K562 (cell line): ENCODE data around the gene SRPK3. TPM values are rescaled to one million over a fixed set of nuclear protein-coding genes. Genes with fewer than 3 reads are reported as not detected.

ENCODE experiments used
- ATAC-seq: fragments of 200-7000 bp; cut with Tn5 transposase; 3 replicates; pipeline ENCODE4 v1.9.1; 2020; ENCODE audit warnings: moderate library complexity
- BruUV-seq: library from RNA; stranded (reverse); fragments of 400-500 nt; replicated peaks from 2 replicates; lab custom pipeline; 2021; lab: Mats Ljungman, UMichigan
- CTCF ChIA-PET: fragments of 300-600 bp; formaldehyde crosslinking; extraction: SDS; loops from one replicate; lab custom pipeline; 2021; ENCODE audit warnings: low intra/inter-chr PET ratio; lab: Yijun Ruan, JAX
- POLR2A ChIA-PET: fragments of 300-600, 350-650 bp; sonication (Branson Sonifier 250); formaldehyde crosslinking; extraction: SDS; loops from one replicate; lab custom pipeline; 2021; ENCODE audit warnings: antibody characterized with exemption, inconsistent platforms; lab: Yijun Ruan, JAX
- DNase-seq, 4 experiments: peaks; one replicate each; pipeline versions ENCODE4 v3.0.0 to v3.0.0-alpha.2; 2011 to 2018; ENCODE audit warnings: low spot score in 3 of 4, mixed read lengths in 3 of 4; ENCODE audit errors: extremely low read depth in 1 of 4
- FAIRE-seq: peaks from 2 replicates; lab custom pipeline; 2011; peaks lifted over from hg19 to GRCh38; lab: Jason Lieb, UNC
- H2AFZ ChIP-seq: 2 replicates; pipeline ENCODE4 v1.6.0; 2011; ENCODE audit warnings: low read depth, low read length, control low read depth, inconsistent platforms
- H3K27ac ChIP-seq: fragments of 200-600 bp; 3 replicates; pipeline ENCODE4 v1.8.0; 2011; ENCODE audit warnings: low read depth, mild to moderate bottlenecking, control low read depth, inconsistent platforms, low read length, moderate library complexity, mixed read lengths; ENCODE audit errors: extremely low read depth
- H3K27me3 ChIP-seq, 2 experiments: fragments of 300-600 bp in 1 of 2; 2 replicates in 1 of 2; 3 replicates in 1 of 2; pipeline versions ENCODE4 v1.6.0 to v1.8.0; 2011; ENCODE audit warnings: inconsistent platforms in 2 of 2, low read length in 2 of 2, mild to moderate bottlenecking in 1 of 2, mixed read lengths in 1 of 2, moderate library complexity in 1 of 2; ENCODE audit not compliant: control insufficient read depth in 2 of 2, insufficient read depth in 2 of 2
- H3K36me3 ChIP-seq: fragments of 300-600 bp; 3 replicates; pipeline ENCODE4 v1.8.0; 2011; ENCODE audit warnings: mild to moderate bottlenecking, low read length, inconsistent platforms; ENCODE audit not compliant: control insufficient read depth, insufficient read depth
- H3K4me1 ChIP-seq, 2 experiments: fragments of 200-600 bp in 1 of 2; replicated peaks in 1 of 2; 2 replicates in 1 of 2; 3 replicates in 1 of 2; pipeline versions ENCODE4 v1.5.1 to v1.8.0; 2011; ENCODE audit warnings: inconsistent platforms in 2 of 2, low read length in 2 of 2, mild to moderate bottlenecking in 1 of 2, mixed read lengths in 1 of 2, moderate library complexity in 1 of 2; ENCODE audit not compliant: control insufficient read depth in 2 of 2, insufficient read depth in 2 of 2
- H3K4me2 ChIP-seq: 2 replicates; pipeline ENCODE4 v1.6.1; 2011; ENCODE audit warnings: low read length, control low read depth, inconsistent platforms, mixed read lengths; ENCODE audit not compliant: insufficient read depth
- H3K4me3 ChIP-seq: fragments of 200-600 bp; sonication (generic), shearing (Covaris generic); 2 replicates; pipeline ENCODE4 v1.5.1; 2016; ENCODE audit warnings: control low read depth, inconsistent platforms
- H3K79me2 ChIP-seq: fragments of 200-600 bp; 3 replicates; pipeline ENCODE4 v1.8.0; 2011; ENCODE audit warnings: low read length, inconsistent platforms; ENCODE audit not compliant: control insufficient read depth, insufficient read depth
- H3K9ac ChIP-seq, 2 experiments: 2 replicates each; pipeline versions ENCODE4 v1.6.0 to v1.6.1; 2011; ENCODE audit warnings: low read depth in 2 of 2, low read length in 2 of 2, control low read depth in 1 of 2, inconsistent platforms in 1 of 2, mild to moderate bottlenecking in 1 of 2, mixed read lengths in 1 of 2; ENCODE audit not compliant: insufficient read depth in 1 of 2
- H3K9me1 ChIP-seq: one replicate; pipeline ENCODE4 v1.6.0; 2011; ENCODE audit warnings: inconsistent platforms, mild to moderate bottlenecking, low read length, moderate library complexity; ENCODE audit not compliant: control insufficient read depth, insufficient read depth
- H3K9me3 ChIP-seq: replicated peaks from 2 replicates; pipeline ENCODE4 v1.5.1; 2011; ENCODE audit warnings: low read depth, low read length, inconsistent platforms; ENCODE audit not compliant: control insufficient read depth, insufficient read depth
- H4K20me1 ChIP-seq: replicated peaks from 2 replicates; pipeline ENCODE4 v1.6.1; 2011; ENCODE audit warnings: low read length, inconsistent platforms, mixed read lengths; ENCODE audit not compliant: control insufficient read depth, insufficient read depth
- E2F6 ChIP-seq, 2 experiments: IDR thresholded peaks; 2 replicates each; pipeline ENCODE4 v1.6.1; 2011; ENCODE audit warnings: borderline replicate concordance in 1 of 2, control low read depth in 1 of 2, low read depth in 1 of 2, low read length in 1 of 2, mild to moderate bottlenecking in 1 of 2, mixed read lengths in 1 of 2, moderate library complexity in 1 of 2; ENCODE audit not compliant: insufficient read depth in 1 of 2, insufficient read length in 1 of 2, poor library complexity in 1 of 2, severe bottlenecking in 1 of 2; ENCODE audit errors: extremely low read depth in 1 of 2
- FOXJ3 ChIP-seq: sonication (generic); formaldehyde crosslinking; IDR thresholded peaks from 2 replicates; pipeline ENCODE4 v1.4.0; 2020; ENCODE audit warnings: mild to moderate bottlenecking, missing genetic modification reagents
- HDAC2 ChIP-seq: fragments of 450-650 bp; IDR thresholded peaks from 2 replicates; pipeline ENCODE4 v1.6.1; 2016; ENCODE audit warnings: mild to moderate bottlenecking
- MAFK ChIP-seq: IDR thresholded peaks from 2 replicates; pipeline ENCODE4 v1.6.1; 2011; ENCODE audit warnings: low read length, improper control_type of control experiment
- POLR2G ChIP-seq: fragments of 200-400 bp; formaldehyde crosslinking; IDR thresholded peaks from 2 replicates; pipeline ENCODE4 v1.6.1; 2017; ENCODE audit warnings: low read depth, mild to moderate bottlenecking, antibody characterized with exemption, low read length, moderate library complexity
- PRPF4 ChIP-seq: fragments of 200-400 bp; formaldehyde crosslinking; IDR thresholded peaks from one replicate; pipeline ENCODE4 v1.6.1; 2017; ENCODE audit warnings: low read length, low read depth, mild to moderate bottlenecking; ENCODE audit not compliant: insufficient read depth, poor library complexity, severe bottlenecking
- RBFOX2 ChIP-seq: fragments of 200-400 bp; formaldehyde crosslinking; IDR thresholded peaks from 2 replicates; pipeline ENCODE4 v1.6.1; 2017; ENCODE audit warnings: low read depth, mild to moderate bottlenecking, low read length, moderate library complexity
- RHOXF2B ChIP-seq: fragments of 250-450 bp; sonication (Bioruptor Pico); conservative IDR thresholded peaks from 2 replicates; pipeline ENCODE4 v1.5.1; 2021
- RUNX1 ChIP-seq: sonication (generic); IDR thresholded peaks from 2 replicates; pipeline ENCODE4 v1.6.1; 2016; ENCODE audit warnings: antibody characterized with exemption, low read depth
- SMAD4 ChIP-seq: fragments of 250-450 bp; sonication (Bioruptor Pico); conservative IDR thresholded peaks from 2 replicates; pipeline ENCODE4 v1.8.0; 2021; ENCODE audit warnings: inconsistent platforms, mild to moderate bottlenecking, moderate library complexity
- SNRNP70 ChIP-seq: fragments of 200-400 bp; formaldehyde crosslinking; optimal IDR thresholded peaks from 2 replicates; pipeline ENCODE3; 2017; ENCODE audit warnings: low read depth, low read length
- ZKSCAN1 ChIP-seq: fragments of 150-350 bp; IDR thresholded peaks from 2 replicates; pipeline ENCODE4 v1.6.1; 2016; ENCODE audit warnings: low read depth, low read length
- ZNF282 ChIP-seq: sonication (generic); formaldehyde crosslinking; IDR thresholded peaks from 2 replicates; pipeline ENCODE4 v1.8.1; 2023; ENCODE audit warnings: missing genetic modification reagents
- WGBS: fragments of 100-300 bp; shearing (Covaris generic); methylation state at CpG from one replicate; pipeline ENCODE4 v1.1.6; 2016; ENCODE audit warnings: low coverage, mixed read lengths; ENCODE audit not compliant: insufficient coverage; ENCODE audit errors: missing lambda C conversion rate; 5-methylcytosine and 5-hydroxymethylcytosine counted together
- in situ Hi-C: fragments of 300-500 bp; cut with MboI; formaldehyde crosslinking; loops from 4 replicates; pipeline ENCODE4 v1.15.0; 2018; ENCODE audit warnings: inconsistent platforms, mixed read lengths
- intact Hi-C: fragments of 100-400 bp; cut with micrococcal nuclease; formaldehyde crosslinking; loops from 2 replicates; pipeline ENCODE4 v1.14.2; 2022
- polyA plus RNA-seq, 8 experiments: library from polyadenylated mRNA; depleted of rRNA in 4 of 8; stranded (reverse) in 5 of 8; unstranded in 3 of 8; fragments of >200 nt; fragmentation: Nextera tagmentation in 2 of 8; fragmentation: Illumina TruSeq in 1 of 8; extraction: Ambion mirVana in 2 of 8; extraction: Trizol in 1 of 8; gene quantifications; 2 replicates each; pipeline versions ENCODE4 v1.2.1 to v1.2.3, GENCODE V29; 2011 to 2014; ENCODE audit warnings: inconsistent platforms in 1 of 8, missing spikeins in 1 of 8
- total RNA-seq, 7 experiments: library from RNA; depleted of rRNA in 6 of 7; stranded (reverse); fragments of >200 nt in 6 of 7; fragmentation: Illumina TruSeq in 2 of 7; extraction: Trizol in 2 of 7; gene quantifications; 2 replicates each; pipeline versions ENCODE4 v1.2.1 to v1.2.3, GENCODE V29; 2011 to 2021; ENCODE audit warnings: low replicate concordance in 1 of 7

SRPK3 gene
- total and polyA plus RNA-seq, 9 of the 15 experiments (the other 6 are each of a cell fraction or from before 2014, with no cell fraction given), result 0.01 to 0.09 (median 0.04) TPM; not detected in 2

DNA sequence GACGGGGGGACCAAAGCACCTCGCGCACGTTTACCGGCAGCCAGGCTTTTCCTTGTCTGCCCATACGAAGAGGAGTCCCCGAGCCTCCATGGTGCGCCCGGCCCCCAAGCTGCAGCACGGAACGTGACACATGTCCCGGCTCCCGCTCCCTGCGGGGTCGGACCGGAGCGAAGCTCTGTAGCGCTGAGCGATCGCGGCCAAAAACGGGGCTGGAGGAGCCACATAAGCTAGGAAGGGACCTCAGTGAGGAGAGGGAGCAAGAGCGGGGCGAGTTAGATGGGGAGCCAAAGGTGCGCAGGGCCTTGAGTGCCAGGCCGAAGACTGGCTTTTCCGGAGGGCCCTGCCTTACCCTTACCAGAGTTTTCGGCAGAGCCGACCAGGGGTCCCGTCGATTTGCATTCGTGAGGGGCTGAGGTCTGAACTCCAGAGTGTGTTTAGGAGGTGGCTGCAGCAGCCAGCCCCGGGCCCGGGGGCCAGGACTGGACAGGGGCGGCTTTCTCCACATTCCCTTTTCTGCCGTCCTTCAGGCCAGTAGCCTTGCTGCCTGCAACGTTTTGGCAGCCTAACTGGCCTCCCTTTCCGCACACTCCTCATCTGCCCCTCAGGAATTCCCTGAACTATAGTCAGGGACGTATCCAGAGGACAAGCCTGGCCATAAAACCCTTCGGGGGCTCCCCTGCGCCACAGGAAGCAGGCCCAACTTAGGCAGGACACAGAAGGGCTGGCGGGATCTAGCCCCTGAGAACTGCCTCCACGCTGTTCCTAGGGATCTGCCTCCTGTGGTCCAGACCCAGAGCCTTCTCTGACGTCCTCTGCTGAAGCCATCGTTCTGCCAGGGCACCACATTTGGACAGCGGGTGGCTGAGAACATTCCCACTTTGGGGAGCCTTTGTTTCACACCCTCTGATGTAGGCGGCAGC lies 14.3 kb downstream of the SRPK3 start (continued):
- TF ChIP-seq E2F6 (IDR thresholded peaks at IDR 0.05; ENCODE audit: borderline replicate concordance in 1 of 2, extremely low read depth in 1 of 2, insufficient read depth in 1 of 2, insufficient read length in 1 of 2, low read depth in 1 of 2, low read length in 1 of 2, poor library complexity in 1 of 2, severe bottlenecking in 1 of 2), result peak in 1 of 2 experiments; percentile 46
- TF ChIP-seq ZKSCAN1, result no peak
- TF ChIP-seq SMAD4, result no peak
- TF ChIP-seq SNRNP70, result no peak
- no peak for TF ChIP-seq RUNX1
- TF ChIP-seq, all 486 proteins: peak for 8

DNA sequence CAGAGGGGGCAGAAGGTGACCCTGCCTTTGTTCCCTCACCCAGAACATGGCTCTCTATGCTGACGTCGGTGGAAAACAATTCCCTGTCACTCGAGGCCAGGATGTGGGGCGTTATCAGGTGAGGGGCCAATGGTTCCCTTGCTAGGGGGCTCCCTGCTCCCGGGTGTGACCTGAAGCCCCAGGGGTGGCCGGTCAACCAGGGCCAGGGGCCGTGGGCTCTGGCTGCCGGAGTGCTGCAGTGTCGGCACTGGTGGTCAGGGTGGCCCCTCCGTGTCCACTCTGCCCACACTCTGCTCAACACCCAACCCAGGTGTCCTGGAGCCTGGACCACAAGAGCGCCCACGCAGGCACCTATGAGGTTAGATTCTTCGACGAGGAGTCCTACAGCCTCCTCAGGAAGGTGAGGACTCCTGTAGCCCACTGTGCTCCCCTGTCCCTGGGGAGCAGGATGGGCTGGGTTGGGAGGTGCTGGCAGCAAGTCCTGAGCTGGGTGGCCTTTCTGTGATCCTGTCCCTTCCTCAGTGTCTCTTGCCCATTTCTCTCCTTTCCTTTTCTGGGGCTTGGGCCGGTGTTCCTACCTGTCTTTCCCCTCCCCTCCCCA lies 16.7 kb downstream of the SRPK3 start:
- peaks cover 39% of the 10 kb centered on the region for H3K79me2 ChIP-seq
- no peaks in the 10 kb centered on the region for H3K9me3 ChIP-seq
- no peak overlapping the region for H3K4me2 ChIP-seq
- intact Hi-C loops (no loop called here), in situ Hi-C loops (no loop called here)
- H3K27ac ChIP-seq, result no peak overlapping the region
- H4K20me1 ChIP-seq, result no peaks in the 10 kb centered on the region
- no peak for ATAC-seq
- H3K9me1 ChIP-seq, result no peaks in the 10 kb centered on the region
- BruUV-seq, result no TSS peak
- H2AFZ ChIP-seq, result no peak overlapping the region
- H3K4me3 ChIP-seq, result no peak overlapping the region
- no peaks in the 10 kb centered on the region for H3K27me3 ChIP-seq
- no peak for FAIRE-seq
- WGBS, result 99% methylated on average over 9 of the region's 15 CpGs
- DNase-seq, result no peak
- H3K9ac ChIP-seq, result peak overlapping the region in 1 of 2 experiments; percentile 17; a peak in 1 of 4 replicates
- TF ChIP-seq RBFOX2, result peak; percentile 56
- no peak for TF ChIP-seq MAFK
- TF ChIP-seq POLR2G, result peak; percentile 48
- TF ChIP-seq FOXJ3 (CRISPR knock-in tag), result no peak
- no peak for TF ChIP-seq HDAC2
- no peak for TF ChIP-seq PRPF4
- no peak for TF ChIP-seq ZNF282 (CRISPR knock-in tag)
- TF ChIP-seq RHOXF2B (CRISPR knock-in tag), result no peak
- POLR2A ChIA-PET, result no interaction called here
- H3K36me3 ChIP-seq, result peaks cover 45% of the 10 kb centered on the region; the same call in 2 of the 3 replicates
- CTCF ChIA-PET, result no interaction called here
- H3K4me1 ChIP-seq, result peaks cover 14 to 56% of the 10 kb centered on the region in 2 experiments; a peak in 4 of 5 replicates
